Measurements from ENCODE around the gene PLBD2. TPM values are rescaled to one million over a fixed set of nuclear protein-coding genes. Genes with fewer than 3 reads are reported as not detected.

Gene PLBD2
- total RNA-seq, 1 donor from 2014 or later, result 55.1 TPM

DNA sequence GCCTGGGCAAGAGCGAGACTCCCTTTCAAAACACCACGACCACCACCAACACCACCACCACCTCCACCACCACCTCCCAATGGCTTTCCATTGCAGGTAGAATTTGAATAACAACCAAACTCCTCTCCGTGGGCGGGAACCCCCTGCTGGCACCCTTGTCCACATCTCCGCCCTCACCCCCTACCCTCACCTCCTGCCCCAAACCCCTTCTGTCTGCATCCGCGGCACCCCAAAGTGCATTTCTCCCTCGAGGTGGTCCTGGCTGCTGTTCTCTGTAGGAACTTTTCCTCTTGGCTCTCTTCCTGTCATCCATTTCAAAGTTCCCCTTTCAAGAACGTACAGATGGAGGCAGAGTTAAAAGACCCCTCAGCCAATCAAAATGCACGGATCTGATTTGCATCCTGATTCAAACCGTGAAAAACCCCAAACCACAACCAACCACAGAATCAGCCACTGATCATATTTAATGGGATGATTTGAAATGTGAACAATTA is 67.6 kb downstream of the PLBD2 start:
- Histone ChIP-seq H3K4me1 (peaks cover 0 to 6% of the 10 kb centered on the region in 2 donors), H3K4me3 (no peak overlapping the region), H3K27ac (no peak overlapping the region), H3K9me3 (no peaks in the 10 kb centered on the region), H3K27me3 (no peaks in the 10 kb centered on the region), H3K36me3 (no peaks in the 10 kb centered on the region)
- no peak for DNase-seq (ENCODE audit: low spot score in 2 of 2)
- TF ChIP-seq, protein P1, sequence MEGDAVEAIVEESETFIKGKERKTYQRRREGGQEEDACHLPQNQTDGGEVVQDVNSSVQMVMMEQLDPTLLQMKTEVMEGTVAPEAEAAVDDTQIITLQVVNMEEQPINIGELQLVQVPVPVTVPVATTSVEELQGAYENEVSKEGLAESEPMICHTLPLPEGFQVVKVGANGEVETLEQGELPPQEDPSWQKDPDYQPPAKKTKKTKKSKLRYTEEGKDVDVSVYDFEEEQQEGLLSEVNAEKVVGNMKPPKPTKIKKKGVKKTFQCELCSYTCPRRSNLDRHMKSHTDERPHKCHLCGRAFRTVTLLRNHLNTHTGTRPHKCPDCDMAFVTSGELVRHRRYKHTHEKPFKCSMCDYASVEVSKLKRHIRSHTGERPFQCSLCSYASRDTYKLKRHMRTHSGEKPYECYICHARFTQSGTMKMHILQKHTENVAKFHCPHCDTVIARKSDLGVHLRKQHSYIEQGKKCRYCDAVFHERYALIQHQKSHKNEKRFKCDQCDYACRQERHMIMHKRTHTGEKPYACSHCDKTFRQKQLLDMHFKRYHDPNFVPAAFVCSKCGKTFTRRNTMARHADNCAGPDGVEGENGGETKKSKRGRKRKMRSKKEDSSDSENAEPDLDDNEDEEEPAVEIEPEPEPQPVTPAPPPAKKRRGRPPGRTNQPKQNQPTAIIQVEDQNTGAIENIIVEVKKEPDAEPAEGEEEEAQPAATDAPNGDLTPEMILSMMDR (IDR thresholded peaks at IDR 0.05), result no peak
- intact Hi-C loops (cut with DNase I), result loop anchor here (5.0 to 10.0 kb wide), 2 partner anchors 114 to 241 kb away; partner anchors contain the start of genes DDX54 and RITA1

DNA sequence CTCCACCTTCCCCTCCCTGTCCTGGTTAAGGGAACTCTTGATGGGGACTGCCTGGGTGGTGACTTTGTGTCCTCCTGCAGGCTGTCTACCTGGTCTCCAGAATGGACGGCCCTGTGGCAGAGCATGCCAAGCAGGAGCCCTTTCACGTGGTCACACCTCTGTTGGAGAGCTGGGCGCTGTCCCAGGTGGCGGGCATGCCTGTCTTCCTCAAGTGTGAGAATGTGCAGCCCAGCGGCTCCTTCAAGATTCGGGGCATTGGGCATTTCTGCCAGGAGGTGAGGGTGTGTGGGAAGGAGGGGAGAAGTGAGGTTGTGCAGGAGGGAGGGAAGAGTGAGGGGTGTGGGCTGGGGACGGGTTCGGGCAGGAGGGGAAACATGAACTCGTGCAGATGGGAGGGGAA is 69.5 kb downstream of the PLBD2 start:
- Histone ChIP-seq H3K4me1 (peaks cover 0 to 2% of the 10 kb centered on the region in 2 donors), H3K9me3 (no peaks in the 10 kb centered on the region), H3K27ac (no peak overlapping the region), H3K36me3 (no peaks in the 10 kb centered on the region), H3K27me3 (no peaks in the 10 kb centered on the region), H3K4me3 (no peak overlapping the region)
- intact Hi-C loops (cut with DNase I), result loop anchor here (5.0 to 10.0 kb wide), 2 partner anchors 116 to 243 kb away; partner anchors contain the start of genes DDX54 and RITA1
- TF ChIP-seq, protein P1 (IDR thresholded peaks at IDR 0.05), result no peak
- no peak for DNase-seq (ENCODE audit: low spot score in 2 of 2)

DNA sequence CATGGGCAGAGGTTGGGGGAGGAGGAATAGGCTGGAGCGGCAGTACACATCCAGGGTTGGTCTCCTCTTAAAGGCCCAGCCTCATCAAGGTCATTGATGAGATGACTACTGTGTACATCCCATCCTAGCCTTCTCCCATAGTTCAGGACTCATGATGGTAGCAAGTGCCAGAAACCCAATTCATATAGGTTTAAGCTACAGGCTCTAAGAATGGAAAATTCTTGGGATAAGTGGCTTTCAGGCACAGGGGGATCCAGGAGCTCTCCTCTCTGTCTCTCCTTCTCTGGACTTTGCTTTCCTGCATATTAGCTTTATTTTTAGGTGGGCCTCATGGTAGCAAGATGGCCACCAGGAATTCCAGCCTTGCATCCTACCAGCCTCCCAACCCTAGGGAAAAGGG is 70.1 kb downstream of the PLBD2 start:
- Histone ChIP-seq H3K27ac (no peak overlapping the region), H3K9me3 (no peaks in the 10 kb centered on the region), H3K27me3 (no peaks in the 10 kb centered on the region), H3K36me3 (no peaks in the 10 kb centered on the region), H3K4me3 (no peak overlapping the region), H3K4me1 (no peaks in the 10 kb centered on the region)
- intact Hi-C loops (cut with DNase I), result loop anchor here (5.0 to 10.0 kb wide), 2 partner anchors 116 to 244 kb away; partner anchors contain the start of genes DDX54 and RITA1
- TF ChIP-seq, protein P1 (IDR thresholded peaks at IDR 0.05), result no peak
- DNase-seq (ENCODE audit: low spot score in 2 of 2), result no peak

DNA sequence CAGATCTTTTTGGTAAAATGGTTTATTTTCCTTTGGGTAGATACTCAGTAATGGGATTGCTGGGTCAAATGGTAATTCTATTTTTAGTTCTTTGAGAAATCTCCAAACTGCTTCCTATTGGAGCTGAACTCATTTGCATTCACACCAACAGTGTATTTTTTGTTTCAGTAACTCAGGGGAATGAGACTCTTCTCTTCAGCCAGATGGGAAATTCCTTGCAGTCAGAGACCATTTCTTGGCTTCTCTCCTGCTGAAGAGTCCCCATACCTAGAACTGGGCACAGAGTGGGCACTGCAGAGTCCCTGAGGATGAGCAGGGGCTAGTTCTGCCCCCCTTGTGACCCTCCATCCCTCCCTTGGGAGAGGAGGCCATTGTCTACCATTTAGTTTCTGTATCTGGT is 74.6 kb downstream of the PLBD2 start:
- H3K27me3 ChIP-seq, result no peaks in the 10 kb centered on the region
- H3K4me1 ChIP-seq, result no peaks in the 10 kb centered on the region
- no peaks in the 10 kb centered on the region for H3K9me3 ChIP-seq
- DNase-seq (ENCODE audit: low spot score in 2 of 2), result no peak
- H3K36me3 ChIP-seq, result no peaks in the 10 kb centered on the region
- intact Hi-C loops (cut with DNase I), result no loop called here
- no peak overlapping the region for H3K4me3 ChIP-seq
- TF ChIP-seq, protein P1 (IDR thresholded peaks at IDR 0.05), result no peak
- no peak overlapping the region for H3K27ac ChIP-seq

DNA sequence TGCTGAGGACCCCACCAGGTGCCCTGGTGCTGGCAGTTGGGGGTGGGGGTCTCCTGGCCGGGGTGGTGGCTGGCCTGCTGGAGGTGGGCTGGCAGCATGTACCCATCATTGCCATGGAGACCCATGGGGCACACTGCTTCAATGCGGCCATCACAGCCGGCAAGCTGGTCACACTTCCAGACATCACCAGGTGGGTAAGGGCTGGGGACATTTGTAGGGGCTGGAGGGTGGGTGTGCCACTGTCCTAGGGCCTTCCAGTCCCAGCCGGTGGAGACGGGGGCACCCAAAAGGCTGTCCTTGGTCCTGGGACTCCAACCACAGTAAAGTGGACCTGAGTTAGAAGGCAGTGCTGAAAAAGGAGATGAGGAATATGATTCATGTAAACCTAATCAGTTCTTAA is 77.0 kb downstream of the PLBD2 start:
- intact Hi-C loops (cut with DNase I), result no loop called here
- H3K4me3 ChIP-seq, result no peak overlapping the region
- H3K9me3 ChIP-seq, result no peaks in the 10 kb centered on the region
- no peak for DNase-seq (ENCODE audit: low spot score in 2 of 2)
- no peaks in the 10 kb centered on the region for H3K27me3 ChIP-seq
- no peaks in the 10 kb centered on the region for H3K4me1 ChIP-seq
- TF ChIP-seq, protein P1 (IDR thresholded peaks at IDR 0.05), result no peak
- no peaks in the 10 kb centered on the region for H3K36me3 ChIP-seq
- H3K27ac ChIP-seq, result no peak overlapping the region

DNA sequence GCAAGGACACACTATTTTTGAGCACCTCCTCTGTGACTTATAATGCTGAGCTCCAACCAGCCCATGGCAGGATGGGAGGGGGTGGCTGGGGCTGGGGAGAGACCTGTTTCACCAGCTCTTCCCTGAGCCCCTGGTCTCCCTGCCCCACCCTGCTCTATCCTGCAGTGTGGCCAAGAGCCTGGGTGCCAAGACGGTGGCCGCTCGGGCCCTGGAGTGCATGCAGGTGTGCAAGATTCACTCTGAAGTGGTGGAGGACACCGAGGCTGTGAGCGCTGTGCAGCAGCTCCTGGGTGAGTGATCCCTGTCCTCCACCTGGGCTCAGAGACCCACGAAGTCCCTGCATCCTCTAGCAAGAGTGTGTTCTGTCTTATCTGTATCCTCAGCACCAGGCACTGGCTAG is 78.2 kb downstream of the PLBD2 start:
- Histone ChIP-seq H3K36me3 (no peaks in the 10 kb centered on the region), H3K4me1 (no peaks in the 10 kb centered on the region), H3K9me3 (no peaks in the 10 kb centered on the region), H3K27ac (no peak overlapping the region), H3K4me3 (no peak overlapping the region), H3K27me3 (no peaks in the 10 kb centered on the region)
- intact Hi-C loops (cut with DNase I), result no loop called here
- TF ChIP-seq, protein P1 (IDR thresholded peaks at IDR 0.05), result no peak
- no peak for DNase-seq (ENCODE audit: low spot score in 2 of 2)

All from ascending aorta (tissue), 2 donors.